ENCODE results near the gene ETS2. TPM values are rescaled to one million over a fixed set of nuclear protein-coding genes. Genes with fewer than 3 reads are reported as not detected.

ETS2 gene
- total RNA-seq, 1 experiment from 2014 or later = 35.3 TPM

- no peaks in the 10 kb centered on the region for H3K9me3 ChIP-seq (ENCODE audit: control insufficient read depth, low read depth, low read length)
- Mint-ChIP-seq H3K4me3 (no peak overlapping the region), H3K9me3 (peaks cover 0 to 7% of the 10 kb centered on the region in 2 experiments; a peak in 3 of 5 replicates), H3K27me3 (ENCODE audit: low read depth) (no peaks in the 10 kb centered on the region; the same call in 1 of the 2 replicates), H3K36me3 (ENCODE audit: insufficient read depth in 1 of 3, low read depth in 3 of 3) (peaks cover 0 to 4% (median 0%) of the 10 kb centered on the region in 3 experiments; a peak in 2 of 7 replicates), H3K4me1 (peaks cover 0 to under 1% of the 10 kb centered on the region in 2 experiments; a peak in 2 of 4 replicates), H3K27ac (no peak overlapping the region)
- H3K79me2 ChIP-seq (ENCODE audit: insufficient read depth, low read length) = no peaks in the 10 kb centered on the region
- no peaks in the 10 kb centered on the region for H4K20me1 ChIP-seq (ENCODE audit: control insufficient read depth, insufficient read depth, insufficient read length)
- no peak overlapping the region for H2BK20ac ChIP-seq (ENCODE audit: low read depth, low read length, poor library complexity, severe bottlenecking)
- H3K56ac ChIP-seq (ENCODE audit: insufficient read length, low read depth, low read length) = no peak overlapping the region
- no peak overlapping the region for H2BK120ac ChIP-seq (ENCODE audit: low read depth, low read length, poor library complexity, severe bottlenecking)
- no peaks in the 10 kb centered on the region for H3K79me1 ChIP-seq (ENCODE audit: insufficient read depth, low read depth, low read length, poor library complexity, severe bottlenecking)
- no peaks in the 10 kb centered on the region for H3K27me3 ChIP-seq (ENCODE audit: insufficient read depth, low read length)
- H2AK5ac ChIP-seq (ENCODE audit: insufficient read length, low read length) = no peak overlapping the region
- H2BK15ac ChIP-seq (ENCODE audit: low read depth, low read length) = no peak overlapping the region
- H3K18ac ChIP-seq (ENCODE audit: insufficient read length, low read depth, low read length) = no peak overlapping the region
- no peak overlapping the region for H3K4ac ChIP-seq (ENCODE audit: low read depth, low read length)
- H3K4me1 ChIP-seq (ENCODE audit: insufficient read depth, low read length) = no peaks in the 10 kb centered on the region
- H4K8ac ChIP-seq (replicated peaks; ENCODE audit: insufficient read length, low read depth, low read length) = no peak overlapping the region
- no peak overlapping the region for H3K9ac ChIP-seq (ENCODE audit: extremely low read depth, insufficient read length, low read length)
- no CpG with 5 or more reads among the region's 4 CpGs for WGBS (ENCODE audit: extremely low coverage, insufficient read length, low lambda C conversion rate)
- H3K14ac ChIP-seq (ENCODE audit: insufficient read depth, low read length) = no peak overlapping the region
- TF ChIP-seq CTCF (conservative IDR thresholded peaks at IDR 0.05) = no peak
- H3K27ac ChIP-seq (ENCODE audit: insufficient read length, low read depth, low read length) = no peak overlapping the region
- no peak for DNase-seq
- H2BK12ac ChIP-seq (ENCODE audit: insufficient read length, low read depth, low read length) = no peak overlapping the region
- H2BK5ac ChIP-seq (ENCODE audit: insufficient read length, low read length) = no peak overlapping the region
- H3K4me2 ChIP-seq (ENCODE audit: insufficient read depth, insufficient read length, low read length) = no peak overlapping the region
- H4K91ac ChIP-seq (ENCODE audit: insufficient read length, low read depth, low read length) = no peak overlapping the region
- no peaks in the 10 kb centered on the region for H3K23me2 ChIP-seq (ENCODE audit: insufficient read length, low read depth, low read length, poor library complexity, severe bottlenecking)
- no peak overlapping the region for H4K5ac ChIP-seq (ENCODE audit: insufficient read length, low read depth, low read length)
- no peak overlapping the region for H2AFZ ChIP-seq (ENCODE audit: low read length)
- H3K23ac ChIP-seq (ENCODE audit: insufficient read length, low read depth, low read length) = no peak overlapping the region
- H3T11ph ChIP-seq (ENCODE audit: low read length) = no peak overlapping the region
Measured at GRCh38 chr21:38842079-38842478, 36.4 kb downstream of the ETS2 start.

All from H9 (cell line).